ENCODE data around the gene ACTL6A.

Gene ACTL6A

DNA sequence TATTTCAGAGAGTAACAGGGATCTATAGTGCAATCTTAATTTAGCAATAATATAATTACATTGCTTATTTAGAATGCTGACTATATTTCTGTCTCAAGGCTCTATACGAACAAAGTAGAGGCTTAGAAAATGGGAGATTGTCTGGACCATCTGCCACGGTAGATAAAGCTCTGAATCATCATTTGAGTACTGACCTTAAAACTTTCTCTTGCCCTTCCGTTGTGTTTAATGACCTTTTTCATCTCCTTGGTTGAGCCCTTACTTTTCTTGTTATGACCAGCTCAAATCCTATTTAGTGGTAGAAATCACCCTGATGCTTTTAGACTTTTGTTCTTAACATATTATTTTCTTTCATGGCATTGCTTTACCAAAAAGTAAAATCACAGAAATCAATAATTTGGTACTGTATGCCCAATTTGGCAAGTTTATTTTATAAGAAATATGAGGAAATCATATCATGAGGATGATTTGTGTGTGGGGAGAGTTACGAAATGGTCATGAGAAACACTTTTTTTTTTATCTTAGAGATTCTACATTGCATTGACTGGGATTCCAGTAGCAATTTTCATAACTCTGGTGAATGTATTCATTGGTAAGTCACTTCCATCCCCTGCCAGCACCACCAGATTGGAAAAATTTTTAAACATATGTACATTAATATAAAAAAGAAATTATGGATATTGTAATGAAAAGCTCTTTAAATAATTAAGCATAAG is 52.9 kb downstream of the ACTL6A start:
- H3K4me1 ChIP-seq (ENCODE audit: insufficient read depth, low read length, poor library complexity, severe bottlenecking), result no peaks in the 10 kb centered on the region
- H3K9me2 ChIP-seq (replicated peaks; ENCODE audit: low read depth, low read length), result no peaks in the 10 kb centered on the region
- H3K9ac ChIP-seq (ENCODE audit: low read depth, low read length, poor library complexity, severe bottlenecking), result no peak overlapping the region
- no peak overlapping the region for H3K4me3 ChIP-seq (ENCODE audit: low read length, poor library complexity, severe bottlenecking)
- peaks cover 2% of the 10 kb centered on the region; the same call in 1 of the 2 replicates for H3K36me3 ChIP-seq (ENCODE audit: insufficient read depth, low read length)
- H3K9me3 ChIP-seq (ENCODE audit: insufficient read depth, low read depth, low read length), result no peaks in the 10 kb centered on the region
- no peak for TF ChIP-seq EZH2phosphoT487 (IDR thresholded peaks at IDR 0.05; ENCODE audit: borderline replicate concordance)
- TF ChIP-seq, protein P1, sequence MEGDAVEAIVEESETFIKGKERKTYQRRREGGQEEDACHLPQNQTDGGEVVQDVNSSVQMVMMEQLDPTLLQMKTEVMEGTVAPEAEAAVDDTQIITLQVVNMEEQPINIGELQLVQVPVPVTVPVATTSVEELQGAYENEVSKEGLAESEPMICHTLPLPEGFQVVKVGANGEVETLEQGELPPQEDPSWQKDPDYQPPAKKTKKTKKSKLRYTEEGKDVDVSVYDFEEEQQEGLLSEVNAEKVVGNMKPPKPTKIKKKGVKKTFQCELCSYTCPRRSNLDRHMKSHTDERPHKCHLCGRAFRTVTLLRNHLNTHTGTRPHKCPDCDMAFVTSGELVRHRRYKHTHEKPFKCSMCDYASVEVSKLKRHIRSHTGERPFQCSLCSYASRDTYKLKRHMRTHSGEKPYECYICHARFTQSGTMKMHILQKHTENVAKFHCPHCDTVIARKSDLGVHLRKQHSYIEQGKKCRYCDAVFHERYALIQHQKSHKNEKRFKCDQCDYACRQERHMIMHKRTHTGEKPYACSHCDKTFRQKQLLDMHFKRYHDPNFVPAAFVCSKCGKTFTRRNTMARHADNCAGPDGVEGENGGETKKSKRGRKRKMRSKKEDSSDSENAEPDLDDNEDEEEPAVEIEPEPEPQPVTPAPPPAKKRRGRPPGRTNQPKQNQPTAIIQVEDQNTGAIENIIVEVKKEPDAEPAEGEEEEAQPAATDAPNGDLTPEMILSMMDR (conservative IDR thresholded peaks at IDR 0.05; ENCODE audit: low read length), result no peak
- H3F3A ChIP-seq (ENCODE audit: low read depth), result no peaks in the 10 kb centered on the region
- no peak overlapping the region for H3K4me2 ChIP-seq (ENCODE audit: low read depth, low read length, poor library complexity, severe bottlenecking)
- H4K20me1 ChIP-seq (ENCODE audit: insufficient read depth, low read length, poor library complexity, severe bottlenecking), result no peaks in the 10 kb centered on the region
- H2AFZ ChIP-seq (ENCODE audit: low read length), result no peak overlapping the region
- no peaks in the 10 kb centered on the region for H3K27me3 ChIP-seq (ENCODE audit: insufficient read depth, low read length, poor library complexity, severe bottlenecking)
- H3K79me2 ChIP-seq (ENCODE audit: insufficient read depth, low read length), result no peaks in the 10 kb centered on the region

DNA sequence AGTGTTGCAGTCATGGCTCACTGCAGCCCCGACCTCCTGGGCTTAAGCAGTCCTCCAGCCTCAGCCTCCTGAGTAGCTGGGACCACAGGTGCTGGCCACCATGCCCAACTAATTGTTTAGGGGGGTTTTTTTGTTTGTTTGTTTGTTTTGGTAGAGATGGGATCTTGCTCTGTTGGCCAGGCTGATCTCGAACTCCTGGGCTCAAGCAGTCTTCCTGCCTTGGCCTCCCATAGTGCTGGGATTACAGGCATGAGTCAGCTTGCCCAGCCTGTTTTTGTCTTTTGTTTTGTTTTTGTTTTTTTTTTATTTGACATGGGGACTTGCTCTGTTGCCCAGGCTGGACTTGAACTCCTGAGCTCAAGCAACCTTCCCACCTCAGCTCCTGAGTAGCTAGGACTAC is 59.3 kb downstream of the ACTL6A start:
- Histone ChIP-seq H3K9ac (ENCODE audit: low read depth, low read length, poor library complexity, severe bottlenecking) (no peak overlapping the region), H3F3A (ENCODE audit: low read depth) (no peaks in the 10 kb centered on the region), H3K27me3 (ENCODE audit: insufficient read depth, low read length, poor library complexity, severe bottlenecking) (no peaks in the 10 kb centered on the region), H4K20me1 (ENCODE audit: insufficient read depth, low read length, poor library complexity, severe bottlenecking) (no peaks in the 10 kb centered on the region), H3K4me3 (ENCODE audit: low read length, poor library complexity, severe bottlenecking) (no peak overlapping the region), H2AFZ (ENCODE audit: low read length) (no peak overlapping the region), H3K4me2 (ENCODE audit: low read depth, low read length, poor library complexity, severe bottlenecking) (no peak overlapping the region), H3K9me2 (replicated peaks; ENCODE audit: low read depth, low read length) (no peaks in the 10 kb centered on the region), H3K79me2 (ENCODE audit: insufficient read depth, low read length) (no peaks in the 10 kb centered on the region), H3K9me3 (ENCODE audit: insufficient read depth, low read depth, low read length) (no peaks in the 10 kb centered on the region), H3K36me3 (ENCODE audit: insufficient read depth, low read length) (peaks cover 28% of the 10 kb centered on the region; the same call in 1 of the 2 replicates), H3K4me1 (ENCODE audit: insufficient read depth, low read length, poor library complexity, severe bottlenecking) (no peaks in the 10 kb centered on the region)
- no peak for TF ChIP-seq EZH2phosphoT487 (IDR thresholded peaks at IDR 0.05; ENCODE audit: borderline replicate concordance)
- TF ChIP-seq, protein P1 (conservative IDR thresholded peaks at IDR 0.05; ENCODE audit: low read length), result no peak

DNA sequence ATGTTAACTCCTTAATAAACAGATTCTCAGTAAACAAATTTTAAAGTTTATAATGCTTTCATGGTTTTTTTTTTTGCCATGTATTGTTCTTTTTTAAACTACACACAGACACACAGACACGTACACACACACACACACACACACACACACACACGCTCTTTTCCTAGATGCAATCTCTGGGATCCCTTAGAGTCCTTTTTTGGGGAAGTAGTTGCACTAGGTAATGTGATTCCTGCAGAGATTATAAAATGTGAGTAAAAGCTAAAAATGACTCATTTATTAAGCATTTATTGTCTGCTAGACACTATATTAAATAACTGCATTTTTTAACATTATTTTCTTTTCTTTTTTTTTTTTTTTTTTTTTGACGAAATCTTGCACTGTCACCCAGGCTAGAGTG is 61.7 kb downstream of the ACTL6A start:
- Histone ChIP-seq H3K9ac (ENCODE audit: low read depth, low read length, poor library complexity, severe bottlenecking) (no peak overlapping the region), H4K20me1 (ENCODE audit: insufficient read depth, low read length, poor library complexity, severe bottlenecking) (no peaks in the 10 kb centered on the region), H2AFZ (ENCODE audit: low read length) (no peak overlapping the region), H3K9me2 (replicated peaks; ENCODE audit: low read depth, low read length) (no peaks in the 10 kb centered on the region), H3K27me3 (ENCODE audit: insufficient read depth, low read length, poor library complexity, severe bottlenecking) (no peaks in the 10 kb centered on the region), H3K9me3 (ENCODE audit: insufficient read depth, low read depth, low read length) (no peaks in the 10 kb centered on the region), H3K4me1 (ENCODE audit: insufficient read depth, low read length, poor library complexity, severe bottlenecking) (no peaks in the 10 kb centered on the region), H3F3A (ENCODE audit: low read depth) (no peaks in the 10 kb centered on the region), H3K4me3 (ENCODE audit: low read length, poor library complexity, severe bottlenecking) (no peak overlapping the region), H3K4me2 (ENCODE audit: low read depth, low read length, poor library complexity, severe bottlenecking) (no peak overlapping the region), H3K36me3 (ENCODE audit: insufficient read depth, low read length) (peaks cover 28% of the 10 kb centered on the region; the same call in 1 of the 2 replicates), H3K79me2 (ENCODE audit: insufficient read depth, low read length) (no peaks in the 10 kb centered on the region)
- TF ChIP-seq, protein P1 (conservative IDR thresholded peaks at IDR 0.05; ENCODE audit: low read length), result no peak

Data from Loucy (cell line).